NCI-H1417 (cell line): Measurements from ENCODE around the gene NPPB.

Experiments used
- DNase-seq, 3 experiments: peaks; one replicate each; lab custom pipeline; 2025; lab: John Stamatoyannopoulos, UW

The NPPB gene

GRCh38 chr1:11833900-11834299 is 24.8 kb downstream of the NPPB start:
- no peak for DNase-seq

DNA sequence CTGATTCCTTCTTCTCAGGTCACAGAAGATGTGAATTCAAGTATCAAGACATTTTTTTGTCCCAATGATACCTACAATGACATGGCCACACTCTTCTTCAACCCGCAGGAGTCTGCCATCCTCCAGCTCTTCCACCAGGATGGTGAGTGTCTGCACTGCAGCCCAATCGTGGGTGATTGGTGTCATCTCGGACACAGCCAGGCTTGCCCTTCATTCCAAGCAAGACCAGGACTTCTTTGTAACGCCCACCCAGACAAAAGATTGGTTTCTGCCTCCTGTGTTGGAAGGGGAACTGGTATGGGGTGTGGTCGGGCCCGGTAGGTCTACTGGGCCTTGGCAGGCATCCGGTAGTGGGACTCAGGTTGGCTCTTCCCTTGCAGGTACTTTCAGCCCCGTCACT is 25.2 kb downstream of the NPPB start:
- no peak for DNase-seq

DNA sequence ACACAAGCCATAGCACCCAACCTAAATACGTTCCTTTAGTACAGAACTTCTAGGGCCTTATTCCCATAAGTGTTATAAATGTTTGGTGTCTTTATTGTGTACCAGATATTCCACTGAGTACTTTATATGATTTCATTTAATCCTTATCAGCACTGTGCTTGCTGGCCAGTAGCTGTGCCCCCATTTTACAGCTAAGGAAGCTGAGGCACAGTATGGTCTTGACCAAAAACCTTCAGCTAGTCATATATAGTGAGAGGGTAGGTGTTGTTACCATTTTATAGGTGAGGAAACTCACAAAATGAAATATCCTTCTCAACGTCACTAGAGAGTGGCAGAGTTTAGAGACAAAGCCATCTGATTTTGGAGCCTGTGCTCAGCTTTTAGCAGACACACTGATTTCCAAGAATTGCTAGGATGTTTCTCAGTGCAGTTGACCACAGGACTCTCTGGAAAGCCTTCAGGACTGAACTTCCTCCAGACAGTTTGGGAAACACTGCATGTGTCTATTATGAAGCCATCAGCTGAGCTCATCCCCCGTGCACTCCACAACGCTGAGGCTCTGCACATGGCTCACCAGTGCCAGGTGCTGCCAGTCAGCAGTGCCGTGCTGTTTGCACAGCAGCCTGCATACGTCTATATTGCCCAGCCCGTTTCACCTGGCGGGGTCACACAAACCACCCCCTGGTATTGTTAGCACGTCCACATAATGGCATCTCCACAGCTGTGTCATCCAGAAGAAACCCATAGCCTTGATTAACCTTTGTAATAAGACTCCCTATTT is 26.6 kb downstream of the NPPB start:
- DNase-seq = peak in 2 of 3 experiments; percentile 55 to 82

DNA sequence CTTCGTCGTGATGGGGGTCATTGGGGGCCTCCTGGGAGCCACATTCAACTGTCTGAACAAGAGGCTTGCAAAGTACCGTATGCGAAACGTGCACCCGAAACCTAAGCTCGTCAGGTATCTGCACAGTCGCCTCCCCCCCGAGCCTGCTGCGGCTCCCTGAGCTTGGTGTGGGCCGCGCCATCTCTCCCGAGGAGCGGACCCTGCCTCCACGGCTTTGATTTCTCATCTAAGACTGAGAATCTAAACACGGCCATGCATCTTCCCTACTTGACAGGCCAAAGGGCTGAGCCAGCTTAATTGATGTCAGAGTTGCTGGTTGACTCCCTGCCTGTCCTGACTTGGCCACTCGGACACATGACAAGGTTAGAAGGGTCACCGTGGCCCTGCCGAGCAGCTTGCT is 30.2 kb downstream of the NPPB start:
- DNase-seq = no peak

DNA sequence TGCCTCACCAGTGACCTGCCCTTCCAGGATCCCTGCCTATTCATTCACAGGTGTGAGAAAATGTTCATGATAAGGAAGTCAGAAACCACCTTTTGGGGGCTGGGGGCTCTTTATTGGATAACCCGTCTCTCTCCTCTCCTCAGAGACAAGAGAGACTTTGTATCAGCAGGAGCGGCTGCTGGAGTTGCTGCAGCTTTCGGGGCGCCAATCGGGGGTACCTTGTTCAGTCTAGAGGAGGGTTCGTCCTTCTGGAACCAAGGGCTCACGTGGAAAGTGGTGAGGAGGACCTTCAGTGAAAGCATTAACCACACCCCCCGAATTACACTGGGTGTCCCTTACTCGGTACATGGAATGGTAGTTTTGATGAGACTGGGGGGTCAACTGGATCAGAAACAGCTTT is 31.8 kb downstream of the NPPB start:
- DNase-seq = no peak

DNA sequence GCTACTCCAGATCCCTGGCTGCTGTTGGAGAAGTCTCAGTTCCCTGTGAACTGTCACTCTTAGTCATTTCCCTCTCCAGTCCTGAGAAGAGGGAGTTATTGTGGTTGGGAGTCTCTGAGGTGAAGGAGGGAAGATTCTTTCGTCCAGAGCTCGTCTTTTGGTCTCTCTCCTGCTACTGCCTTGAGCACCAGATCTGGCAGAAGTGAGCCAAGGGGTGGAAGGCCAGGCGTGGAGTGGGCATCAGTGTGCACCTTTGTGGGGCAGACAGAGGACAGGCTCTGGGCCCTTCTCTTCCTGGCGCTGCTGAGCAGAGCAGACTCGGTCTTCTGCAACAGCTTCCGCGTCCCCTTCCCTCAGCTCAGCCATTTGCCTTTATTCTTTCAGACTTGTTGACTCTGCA is 33.6 kb downstream of the NPPB start:
- no peak for DNase-seq

GRCh38 chr1:11823366-11824137 is 35.2 kb downstream of the NPPB start:
- no peak for DNase-seq

- DNase-seq = no peak
These were observed 36.7 kb downstream of the NPPB start for GRCh38 chr1:11822091-11822490.

GRCh38 chr1:11817192-11817591 is 41.6 kb downstream of the NPPB start:
- no peak for DNase-seq

DNA sequence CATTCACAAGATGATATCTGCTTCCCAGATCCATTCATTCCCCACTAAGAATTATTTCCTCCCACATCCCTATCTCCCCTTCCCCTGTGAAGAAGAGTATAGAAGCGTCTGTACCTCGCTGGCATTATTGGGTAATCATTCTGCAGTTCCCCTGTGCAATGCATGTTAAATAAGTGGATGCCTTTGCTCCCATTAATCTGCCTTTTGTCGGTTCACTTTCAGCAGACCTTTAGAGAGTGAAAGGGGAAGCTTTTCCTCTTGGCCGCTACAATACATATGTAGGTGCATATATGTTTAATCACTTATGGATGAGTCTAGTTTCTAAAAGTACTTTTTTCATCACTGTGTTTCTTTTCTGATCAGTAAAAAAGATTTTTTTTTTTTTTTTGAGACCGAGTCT is 45.7 kb downstream of the NPPB start:
- DNase-seq = no peak
